Astrocyte (in vitro differentiated cells and primary cell): ENCODE results near the gene SIK3. TPM values are rescaled to one million over a fixed set of nuclear protein-coding genes. Genes with fewer than 3 reads are reported as not detected.

Source experiments
- DNase-seq: peaks from one replicate; pipeline ENCODE4 v3.0.0-alpha.2; 2010; ENCODE audit warnings: low read depth
- FAIRE-seq: peaks from 2 replicates; lab custom pipeline; 2011; peaks lifted over from hg19 to GRCh38; lab: Jason Lieb, UNC
- H2AFZ ChIP-seq: 2 replicates; pipeline ENCODE4 v1.6.0; 2012; ENCODE audit warnings: low read depth, low read length, inconsistent platforms
- H3K27ac ChIP-seq: 2 replicates; pipeline ENCODE4 v1.5.1; 2011; ENCODE audit warnings: low read depth, low read length, inconsistent platforms
- H3K27me3 ChIP-seq: 2 replicates; pipeline ENCODE4 v1.6.0; 2011; ENCODE audit warnings: low read length, inconsistent platforms; ENCODE audit not compliant: insufficient read depth
- H3K36me3 ChIP-seq: 2 replicates; pipeline ENCODE4 v1.5.1; 2011; ENCODE audit warnings: low read length, inconsistent platforms; ENCODE audit not compliant: insufficient read depth
- H3K4me1 ChIP-seq: 2 replicates; pipeline ENCODE4 v1.5.1; 2011; ENCODE audit warnings: low read length, inconsistent platforms; ENCODE audit not compliant: insufficient read depth
- H3K4me2 ChIP-seq: 2 replicates; pipeline ENCODE4 v1.6.0; 2012; ENCODE audit warnings: low read length, inconsistent platforms
- H3K4me3 ChIP-seq: 2 replicates; pipeline ENCODE4 v1.5.1; 2011; ENCODE audit warnings: low read depth, mild to moderate bottlenecking, low read length, inconsistent platforms; ENCODE audit not compliant: insufficient read depth
- H3K79me2 ChIP-seq: 2 replicates; pipeline ENCODE4 v1.6.0; 2012; ENCODE audit warnings: mild to moderate bottlenecking, low read length, inconsistent platforms; ENCODE audit not compliant: insufficient read depth
- H3K9ac ChIP-seq: 2 replicates; pipeline ENCODE4 v1.6.0; 2012; ENCODE audit warnings: mild to moderate bottlenecking, low read length, inconsistent platforms
- H3K9me3 ChIP-seq: 2 replicates; pipeline ENCODE4 v1.5.1; 2012; ENCODE audit warnings: low read depth, mild to moderate bottlenecking, low read length, inconsistent platforms; ENCODE audit not compliant: insufficient read depth
- H4K20me1 ChIP-seq: 2 replicates; pipeline ENCODE4 v1.6.0; 2012; ENCODE audit warnings: low read length, inconsistent platforms; ENCODE audit not compliant: insufficient read depth
- H3K27ac Mint-ChIP-seq: one replicate; pipeline ENCODE4 v1.8.0; 2021; ENCODE audit warnings: mild to moderate bottlenecking, mixed read lengths; ENCODE audit not compliant: unreplicated experiment
- H3K27me3 Mint-ChIP-seq: one replicate; pipeline ENCODE4 v1.8.0; 2021; ENCODE audit warnings: low read depth, mixed read lengths; ENCODE audit not compliant: unreplicated experiment
- H3K36me3 Mint-ChIP-seq: one replicate; pipeline ENCODE4 v1.8.0; 2021; ENCODE audit warnings: low read depth, mixed read lengths; ENCODE audit not compliant: unreplicated experiment
- H3K4me1 Mint-ChIP-seq: one replicate; pipeline ENCODE4 v1.8.0; 2021; ENCODE audit warnings: low read depth, mixed read lengths; ENCODE audit not compliant: unreplicated experiment
- H3K4me3 Mint-ChIP-seq: one replicate; pipeline ENCODE4 v1.8.0; 2021; ENCODE audit warnings: mild to moderate bottlenecking, moderate library complexity, mixed read lengths; ENCODE audit not compliant: unreplicated experiment
- H3K9me3 Mint-ChIP-seq: one replicate; pipeline ENCODE4 v1.8.0; 2021; ENCODE audit warnings: mild to moderate bottlenecking, mixed read lengths; ENCODE audit not compliant: unreplicated experiment
- CTCF ChIP-seq: IDR thresholded peaks from 2 replicates; pipeline ENCODE4 v1.5.1; 2011; ENCODE audit warnings: low read depth, mild to moderate bottlenecking, inconsistent platforms, low read length, moderate library complexity; ENCODE audit not compliant: insufficient read depth
- EZH2 ChIP-seq: IDR thresholded peaks from 2 replicates; pipeline ENCODE4 v1.6.1; 2012; ENCODE audit warnings: mild to moderate bottlenecking, low read length, inconsistent platforms; ENCODE audit not compliant: insufficient read depth
- total RNA-seq: library from RNA; stranded (reverse); gene quantifications from 2 replicates; pipeline ENCODE4 v1.2.1, GENCODE V29; 2021

The SIK3 gene
- total RNA-seq, 1 donor from 2014 or later, result 34.4 TPM

- Histone ChIP-seq H3K27me3 (no peaks in the 10 kb centered on the region), H3K27ac (no peak overlapping the region), H3K36me3 (no peaks in the 10 kb centered on the region), H4K20me1 (peaks cover under 1% of the 10 kb centered on the region), H3K4me2 (no peak overlapping the region), H3K9me3 (no peaks in the 10 kb centered on the region), H3K4me3 (no peak overlapping the region), H3K79me2 (no peaks in the 10 kb centered on the region), H2AFZ (no peak overlapping the region), H3K4me1 (peaks cover 3% of the 10 kb centered on the region), H3K9ac (no peak overlapping the region)
- no peak for TF ChIP-seq CTCF
- no peak for TF ChIP-seq EZH2
- Mint-ChIP-seq H3K27ac (no peak overlapping the region), H3K36me3 (peaks cover 7% of the 10 kb centered on the region), H3K4me3 (no peak overlapping the region), H3K27me3 (no peaks in the 10 kb centered on the region), H3K4me1 (peaks cover 14% of the 10 kb centered on the region), H3K9me3 (no peaks in the 10 kb centered on the region)
- FAIRE-seq (no peak), DNase-seq (no peak)
Measured at GRCh38 chr11:116935089-116935488, 163.1 kb downstream of the SIK3 start.

GRCh38 chr11:116933961-116934360, 164.3 kb downstream of the SIK3 start:
- peaks cover 3% of the 10 kb centered on the region for H3K4me1 ChIP-seq
- Mint-ChIP-seq H3K36me3 (peaks cover 7% of the 10 kb centered on the region), H3K9me3 (no peaks in the 10 kb centered on the region), H3K27ac (no peak overlapping the region), H3K4me1 (peaks cover 22% of the 10 kb centered on the region), H3K4me3 (no peak overlapping the region), H3K27me3 (no peaks in the 10 kb centered on the region)
- no peak overlapping the region for H3K4me3 ChIP-seq
- DNase-seq (no peak), FAIRE-seq (no peak)
- no peak overlapping the region for H3K4me2 ChIP-seq
- H3K27me3 ChIP-seq, result no peaks in the 10 kb centered on the region
- no peaks in the 10 kb centered on the region for H3K9me3 ChIP-seq
- H3K79me2 ChIP-seq, result no peaks in the 10 kb centered on the region
- H4K20me1 ChIP-seq, result peaks cover 5% of the 10 kb centered on the region
- H2AFZ ChIP-seq, result no peak overlapping the region
- no peak overlapping the region for H3K27ac ChIP-seq
- no peak overlapping the region for H3K9ac ChIP-seq
- no peak for TF ChIP-seq EZH2
- TF ChIP-seq CTCF, result no peak
- H3K36me3 ChIP-seq, result no peaks in the 10 kb centered on the region

- DNase-seq (no peak), FAIRE-seq (no peak)
- Histone ChIP-seq H3K36me3 (no peaks in the 10 kb centered on the region), H3K4me3 (no peak overlapping the region), H3K27ac (no peak overlapping the region), H3K9me3 (no peaks in the 10 kb centered on the region), H2AFZ (no peak overlapping the region), H3K4me1 (peaks cover 3% of the 10 kb centered on the region), H4K20me1 (peaks cover 5% of the 10 kb centered on the region), H3K9ac (no peak overlapping the region), H3K4me2 (no peak overlapping the region), H3K27me3 (no peaks in the 10 kb centered on the region), H3K79me2 (no peaks in the 10 kb centered on the region)
- Mint-ChIP-seq H3K4me1 (peaks cover 27% of the 10 kb centered on the region), H3K27ac (peak overlapping the region; percentile 1), H3K27me3 (no peaks in the 10 kb centered on the region), H3K36me3 (peaks cover 7% of the 10 kb centered on the region), H3K9me3 (no peaks in the 10 kb centered on the region), H3K4me3 (no peak overlapping the region)
- TF ChIP-seq CTCF (no peak), EZH2 (no peak)
Measured at GRCh38 chr11:116932181-116932580, 166.0 kb downstream of the SIK3 start.
